Suppressor macrophage (primary cell): ENCODE results near the gene OR4K15.
"Not testable (repeated sequence)": the region's sequence is repeated elsewhere in the genome, so short reads cannot be mapped to it uniquely, and the experiment has no call there.

Experiments
- DNase-seq, 4 experiments: peaks; one replicate each; pipeline ENCODE4 v3.0.0-alpha.2; 2020 to 2022
- total RNA-seq, 17 experiments: gene quantifications; one replicate each; lab custom pipeline; 2026; ENCODE audit warnings: mixed read lengths in 6 of 17, inconsistent platforms in 3 of 17; lab: John Stamatoyannopoulos, UW

Gene OR4K15, protein sequence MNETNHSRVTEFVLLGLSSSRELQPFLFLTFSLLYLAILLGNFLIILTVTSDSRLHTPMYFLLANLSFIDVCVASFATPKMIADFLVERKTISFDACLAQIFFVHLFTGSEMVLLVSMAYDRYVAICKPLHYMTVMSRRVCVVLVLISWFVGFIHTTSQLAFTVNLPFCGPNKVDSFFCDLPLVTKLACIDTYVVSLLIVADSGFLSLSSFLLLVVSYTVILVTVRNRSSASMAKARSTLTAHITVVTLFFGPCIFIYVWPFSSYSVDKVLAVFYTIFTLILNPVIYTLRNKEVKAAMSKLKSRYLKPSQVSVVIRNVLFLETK
- 0 to 0.66 (median 0) reads per million in 17 experiments for total RNA-seq

DNA sequence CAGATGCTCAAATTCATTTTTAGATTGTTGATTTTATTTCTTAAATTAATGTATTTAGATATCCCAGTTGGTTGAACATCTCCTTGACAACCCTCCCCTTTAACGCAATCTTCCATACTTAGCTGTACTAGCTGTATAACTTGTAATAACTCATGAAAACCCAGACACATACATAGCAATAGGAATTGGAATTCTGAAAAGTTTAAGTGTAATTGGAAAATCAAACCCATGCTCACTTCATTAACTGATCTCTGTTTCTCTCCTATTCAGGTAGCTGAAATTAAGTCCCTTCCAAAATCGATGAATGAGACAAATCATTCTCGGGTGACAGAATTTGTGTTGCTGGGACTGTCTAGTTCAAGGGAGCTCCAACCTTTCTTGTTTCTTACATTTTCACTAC lies at the start of gene OR4K15:
Gene OR4K15, plus strand, starts transcription at position 301 of the 400 bp plus-strand sequence. Its CDS starts 0 bp downstream, at position 301.
- DNase-seq = no peak

DNA sequence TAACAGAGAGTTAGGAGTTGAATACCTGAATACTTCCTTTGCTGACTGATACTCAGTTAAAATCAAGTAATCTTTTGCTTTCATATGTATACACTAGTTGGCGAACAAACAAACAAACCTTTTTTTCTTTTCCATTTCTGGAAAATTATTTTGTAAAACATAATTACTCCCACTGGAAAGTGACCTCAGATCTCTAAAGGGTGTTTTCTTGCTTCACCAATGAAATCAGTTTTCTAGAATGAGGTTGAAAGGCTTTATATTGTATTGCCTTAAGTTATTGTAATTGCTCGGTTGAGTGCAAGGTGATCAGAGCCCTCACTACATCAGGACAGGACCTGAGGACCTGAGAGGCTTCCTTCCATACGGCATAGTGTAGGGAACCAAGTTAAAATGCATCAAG lies 44.8 kb upstream of the OR4K15 start, which contains the start of gene OR4K1:
Gene OR4K1, plus strand, starts transcription at position 301 of the 400 bp plus-strand sequence. CDS start 4,750 bp downstream, outside the sequence.
- DNase-seq = no peak

DNA sequence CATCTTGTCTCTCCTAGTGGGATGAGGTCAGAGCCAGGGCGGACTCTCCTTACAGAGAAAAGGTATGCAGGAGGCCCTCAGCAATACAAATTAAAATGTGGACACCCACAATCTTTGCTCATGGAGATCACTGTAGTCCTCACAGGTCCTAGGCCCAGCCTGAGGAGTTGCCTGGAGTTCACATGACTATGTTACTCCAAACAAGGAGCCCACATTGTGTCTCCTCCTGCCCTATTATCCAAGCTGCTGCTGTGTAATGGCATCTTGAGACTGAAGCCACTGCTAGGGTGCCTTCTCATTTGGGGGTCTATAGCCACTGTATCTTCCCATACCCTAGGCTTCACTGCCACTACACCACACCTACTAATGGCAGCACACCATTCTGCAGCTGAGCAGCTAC lies 33.7 kb upstream of the OR4K15 start:
- no peak for DNase-seq

DNA sequence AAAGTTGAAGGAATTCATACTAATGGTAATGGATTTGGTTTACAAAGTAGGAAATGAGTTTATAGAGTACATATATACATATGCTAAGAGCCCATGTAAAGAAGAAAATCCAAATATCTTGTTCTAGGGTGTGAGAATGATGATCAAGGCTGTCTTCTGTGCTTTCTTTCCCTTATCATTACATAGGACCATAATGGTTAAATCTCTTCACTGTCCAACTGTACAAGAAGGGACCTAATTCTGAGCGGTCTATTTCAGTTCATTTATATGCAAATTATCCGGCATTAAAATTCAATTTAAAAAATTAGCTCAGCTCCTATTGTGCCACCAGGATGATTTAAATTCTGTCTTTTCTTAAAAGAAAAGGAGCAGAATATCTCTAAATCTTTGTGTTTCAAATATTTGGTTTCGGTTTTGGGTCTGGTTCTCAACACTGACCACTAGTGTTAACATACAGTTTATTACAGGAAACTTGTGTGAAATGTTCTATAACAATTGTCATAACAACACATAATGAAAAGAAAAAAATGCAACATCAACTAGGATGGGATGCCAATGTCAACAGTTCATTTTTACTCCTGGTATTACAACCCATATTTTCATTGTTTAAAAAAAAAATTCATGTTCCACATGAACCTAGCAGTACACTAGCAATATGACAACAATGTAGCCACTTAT lies 27.8 kb upstream of the OR4K15 start:
- DNase-seq = no peak

DNA sequence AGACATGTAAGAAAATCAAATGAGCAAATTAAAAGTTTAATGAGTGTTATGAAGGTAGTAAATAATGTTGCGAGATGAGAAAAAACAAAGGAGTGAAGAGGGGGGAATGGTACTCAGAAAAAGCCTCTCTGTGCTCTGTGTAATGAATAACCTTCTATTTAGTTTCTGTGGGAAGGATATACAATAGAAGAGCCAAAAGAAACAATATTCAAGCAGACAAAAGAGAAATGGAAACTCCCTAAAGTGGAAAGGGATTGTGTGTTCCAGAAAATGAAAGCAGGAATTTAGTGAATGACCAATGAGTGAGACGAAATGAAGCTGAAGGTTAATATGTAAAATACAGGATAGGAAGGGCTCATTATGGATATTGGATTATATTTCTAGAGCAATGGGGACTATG lies 26.2 kb upstream of the OR4K15 start:
- no peak for DNase-seq

DNA sequence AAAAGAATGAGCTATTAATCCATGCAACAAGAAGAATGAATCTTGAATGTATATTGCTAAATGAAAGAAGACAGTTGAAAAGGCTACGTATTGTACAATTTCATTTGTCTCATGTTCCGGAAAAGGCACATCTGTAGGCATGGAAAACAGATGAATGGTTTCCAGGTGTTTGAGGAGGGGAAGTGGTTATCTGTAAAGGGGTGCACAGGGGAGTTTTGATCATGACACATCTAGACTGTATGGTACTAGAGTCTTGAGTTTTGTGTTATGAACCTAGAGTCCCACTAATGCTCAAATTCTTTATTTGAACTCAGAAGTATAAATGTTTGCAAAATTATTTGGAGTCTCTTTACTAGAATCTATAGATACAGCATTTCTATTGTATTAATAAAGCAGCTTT lies 5.7 kb upstream of the OR4K15 start:
- not testable (repeated sequence) for DNase-seq

DNA sequence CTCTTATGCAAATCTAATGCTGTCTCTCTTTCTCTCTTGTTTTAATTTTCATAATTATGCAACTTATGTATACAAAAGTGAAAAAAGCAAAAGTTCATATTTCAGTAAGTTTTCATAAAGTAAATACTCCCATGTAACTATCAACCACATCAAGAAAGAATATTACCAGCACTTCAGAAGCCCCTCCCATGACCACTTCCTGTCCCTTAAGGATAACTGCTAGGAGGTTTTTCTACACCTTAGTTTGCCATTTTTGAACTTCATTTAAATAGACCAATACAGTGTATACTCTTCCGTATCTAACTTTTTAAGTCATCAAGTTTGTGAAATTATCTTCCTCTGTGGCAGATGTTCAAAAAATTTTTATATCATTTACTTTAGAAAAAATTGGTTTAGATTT lies 547 bp upstream of the OR4K15 start:
- no peak for DNase-seq

DNA sequence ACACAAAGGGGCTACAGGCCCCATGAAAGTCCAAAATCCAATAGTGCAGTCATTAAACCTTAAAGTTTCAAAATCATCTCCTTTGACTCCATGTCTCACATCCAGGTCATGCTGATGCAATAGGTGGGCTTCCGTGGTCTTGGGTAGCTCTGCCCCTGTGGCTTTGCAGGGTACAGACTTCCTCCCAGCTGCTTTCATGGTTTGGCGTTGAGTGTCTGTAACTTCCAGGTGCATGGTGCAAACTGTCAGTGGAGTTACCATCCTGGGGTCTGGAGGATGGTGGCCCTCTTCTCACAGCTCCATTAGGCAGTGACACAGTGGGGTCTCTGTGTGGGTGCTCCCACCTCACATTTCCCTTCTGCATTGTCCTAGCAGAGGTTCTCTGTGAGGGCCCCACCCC lies 18.0 kb downstream of the OR4K15 start:
- DNase-seq = no peak

DNA sequence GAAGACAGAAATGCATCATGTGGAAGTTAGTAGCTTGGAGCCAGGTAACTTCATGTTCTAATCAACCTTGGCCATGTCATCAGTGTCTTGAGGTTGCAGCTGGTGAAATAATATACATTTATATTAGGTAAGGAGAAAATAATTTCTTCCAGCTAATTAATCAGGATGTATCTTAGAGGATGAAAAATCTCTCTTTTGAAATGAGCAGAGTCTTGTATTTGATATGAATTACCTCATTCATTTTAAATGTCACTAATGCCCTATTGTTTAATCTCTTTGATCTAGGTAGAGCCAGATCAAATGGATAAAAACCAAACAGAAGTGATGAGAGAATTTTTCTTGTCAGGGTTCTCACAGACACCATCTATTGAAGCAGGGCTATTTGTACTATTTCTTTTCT lies 26.5 kb downstream of the OR4K15 start, which contains the start of gene OR4Q2:
Gene OR4Q2, plus strand, starts transcription at position 301 of the 400 bp plus-strand sequence.
- DNase-seq = no peak

DNA sequence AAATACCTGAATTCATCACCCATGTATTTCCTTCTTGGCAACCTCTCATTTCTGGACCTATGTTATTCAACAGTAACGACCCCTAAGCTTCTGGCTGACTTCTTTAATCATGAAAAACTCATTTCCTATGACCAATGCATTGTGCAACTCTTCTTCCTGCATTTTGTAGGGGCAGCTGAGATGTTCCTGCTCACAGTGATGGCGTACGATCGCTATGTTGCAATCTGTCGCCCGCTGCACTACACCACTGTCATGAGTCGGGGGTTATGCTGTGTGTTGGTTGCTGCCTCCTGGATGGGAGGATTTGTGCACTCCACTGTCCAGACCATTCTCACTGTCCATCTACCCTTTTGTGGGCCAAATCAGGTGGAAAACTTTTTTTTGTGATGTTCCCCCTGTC lies 26.9 kb downstream of the OR4K15 start:
- DNase-seq = peak; percentile 22 to 68 (median 31)

DNA sequence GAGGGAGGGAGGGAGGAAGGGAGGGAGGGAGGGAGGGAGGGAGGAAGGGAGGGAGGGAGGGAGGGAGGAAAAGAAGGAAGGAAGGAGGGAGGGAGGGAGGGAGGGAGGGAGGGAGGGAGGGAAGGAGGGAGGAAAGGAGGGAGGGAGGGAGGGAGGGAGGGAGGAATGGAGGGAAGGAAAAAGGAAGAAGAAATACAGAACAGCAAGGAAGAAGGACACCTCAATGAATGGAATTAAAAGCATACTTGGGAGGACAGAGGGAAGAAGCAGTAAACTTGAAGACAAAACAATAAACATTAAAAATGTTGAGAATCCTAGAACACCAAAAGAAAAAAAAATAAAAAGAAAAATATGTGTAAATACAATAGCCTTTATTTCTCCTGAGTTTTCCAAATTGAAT lies 32.8 kb downstream of the OR4K15 start:
- DNase-seq = no peak

DNA sequence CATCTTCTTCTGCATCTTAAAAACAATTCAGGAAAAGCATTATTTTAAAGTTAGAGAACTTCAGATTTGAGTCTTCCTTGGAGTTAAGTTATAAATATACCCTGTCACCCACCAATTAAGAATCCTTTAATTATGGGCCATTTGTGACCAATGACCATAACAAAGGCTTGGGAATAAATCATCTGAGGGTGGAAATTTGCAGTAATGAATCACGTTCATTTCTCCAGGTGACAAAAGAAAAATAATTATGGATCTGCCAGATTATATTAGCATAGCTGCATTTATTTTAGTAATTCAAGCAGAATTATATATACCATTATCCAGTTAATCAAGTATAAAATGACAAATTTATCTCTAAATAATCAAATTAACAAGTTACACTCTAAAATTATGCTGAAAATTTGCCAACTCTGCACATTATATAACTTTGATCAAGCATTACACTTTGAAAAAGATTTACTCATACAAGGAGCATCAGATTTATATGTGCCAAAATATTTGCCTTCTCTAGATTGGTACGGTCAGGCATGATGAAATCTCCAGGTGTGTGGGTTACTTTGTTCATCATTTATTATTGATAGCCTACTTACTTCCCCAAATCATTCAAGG lies 44.0 kb downstream of the OR4K15 start, which contains the start of gene OR4K14:
Gene OR4K14, minus strand, starts transcription at position 51 of the 609 bp plus-strand sequence. CDS start 4,114 bp downstream, outside the sequence.
- no peak for DNase-seq
